ENCODE measurements around the gene HNRNPUL1. TPM values are rescaled to one million over a fixed set of nuclear protein-coding genes. Genes with fewer than 3 reads are reported as not detected.

HNRNPUL1 gene
- total RNA-seq, 1 experiment from 2014 or later = 266 TPM

GRCh38 chr19:41354343-41354953 is 90.3 kb downstream of the HNRNPUL1 start:
- ChIA-PET POLR2A (ENCODE audit: unreplicated experiment) (no interaction called here), CTCF (no interaction called here)
- H2AFZ ChIP-seq = peak overlapping the region; percentile 74; the same call in 1 of the 2 replicates
- TF ChIP-seq CTCF (conservative IDR thresholded peaks at IDR 0.05) = peak; percentile 10; the same call in 1 of the 2 replicates
- TF ChIP-seq EZH2 (IDR thresholded peaks at IDR 0.05; ENCODE audit: low read depth) = no peak
- H3K4me2 ChIP-seq = peak overlapping the region; percentile 98
- peaks cover 15% of the 10 kb centered on the region for H3K4me1 ChIP-seq (replicated peaks; ENCODE audit: insufficient read depth)
- BruUV-seq (replicated peaks) = TSS peak; percentile 22
- intact Hi-C loops (cut with micrococcal nuclease; ENCODE audit: unreplicated experiment) = loop anchor here (5.0 to 10.0 kb wide), 2 partner anchors 80 to 692 kb away; partner anchors contain the start of gene DMAC2
- peaks cover 15% of the 10 kb centered on the region; the same call in 1 of the 2 replicates for H3F3A ChIP-seq (ENCODE audit: insufficient read depth, low read depth)
- DNase-seq = no peak
- H4K20me1 ChIP-seq (ENCODE audit: insufficient read depth) = no peaks in the 10 kb centered on the region
- no peaks in the 10 kb centered on the region; the same call in 1 of the 2 replicates for H3K79me2 ChIP-seq (ENCODE audit: low read depth)
- H3K27ac ChIP-seq = no peak overlapping the region
- no peaks in the 10 kb centered on the region for H3K36me3 ChIP-seq (ENCODE audit: low read depth)
- H3K4me3 ChIP-seq = peak overlapping the region; percentile 80
- no peaks in the 10 kb centered on the region for H3K9me3 ChIP-seq (ENCODE audit: insufficient read depth, low read depth)
- no peaks in the 10 kb centered on the region for H3K9me2 ChIP-seq (ENCODE audit: insufficient read depth)
- H3K27me3 ChIP-seq (ENCODE audit: insufficient read depth, low read depth) = no peaks in the 10 kb centered on the region

- H3K27me3 ChIP-seq (ENCODE audit: insufficient read depth, low read depth) = no peaks in the 10 kb centered on the region
- BruUV-seq (replicated peaks) = no TSS peak
- H3F3A ChIP-seq (ENCODE audit: insufficient read depth, low read depth) = peaks cover 15% of the 10 kb centered on the region; the same call in 1 of the 2 replicates
- no peak overlapping the region for H3K4me2 ChIP-seq
- H3K36me3 ChIP-seq (ENCODE audit: low read depth) = no peaks in the 10 kb centered on the region
- H3K9me3 ChIP-seq (ENCODE audit: insufficient read depth, low read depth) = no peaks in the 10 kb centered on the region
- no peak overlapping the region for H3K4me3 ChIP-seq
- intact Hi-C loops (cut with micrococcal nuclease; ENCODE audit: unreplicated experiment) = loop anchor here (10.0 kb wide), 1 partner anchor 80 kb away; the partner anchor contains the start of gene DMAC2
- DNase-seq = no peak
- no peaks in the 10 kb centered on the region for H4K20me1 ChIP-seq (ENCODE audit: insufficient read depth)
- TF ChIP-seq CTCF (conservative IDR thresholded peaks at IDR 0.05) = no peak
- no peak for TF ChIP-seq EZH2 (IDR thresholded peaks at IDR 0.05; ENCODE audit: low read depth)
- ChIA-PET CTCF (no interaction called here), POLR2A (ENCODE audit: unreplicated experiment) (interaction anchor here (0.7 kb wide), 1 partner anchor 131 kb away, joined by 5 read pairs; no protein-coding TSS in a partner anchor)
- no peak overlapping the region for H3K27ac ChIP-seq
- no peaks in the 10 kb centered on the region; the same call in 1 of the 2 replicates for H3K79me2 ChIP-seq (ENCODE audit: low read depth)
- H2AFZ ChIP-seq = no peak overlapping the region
- H3K4me1 ChIP-seq (replicated peaks; ENCODE audit: insufficient read depth) = peaks cover 15% of the 10 kb centered on the region
- no peaks in the 10 kb centered on the region for H3K9me2 ChIP-seq (ENCODE audit: insufficient read depth)
Measured at GRCh38 chr19:41355035-41355434, 90.9 kb downstream of the HNRNPUL1 start.

- BruUV-seq (replicated peaks) = no TSS peak
- H2AFZ ChIP-seq = no peak overlapping the region
- H3K27me3 ChIP-seq (ENCODE audit: insufficient read depth, low read depth) = no peaks in the 10 kb centered on the region
- H3K4me3 ChIP-seq = no peak overlapping the region
- H3K9me3 ChIP-seq (ENCODE audit: insufficient read depth, low read depth) = no peaks in the 10 kb centered on the region
- intact Hi-C loops (cut with micrococcal nuclease; ENCODE audit: unreplicated experiment) = loop anchor here (10.0 kb wide), 1 partner anchor 79 kb away; the partner anchor contains the start of gene DMAC2
- no peak overlapping the region for H3K27ac ChIP-seq
- H3F3A ChIP-seq (ENCODE audit: insufficient read depth, low read depth) = peaks cover 11% of the 10 kb centered on the region; the same call in 1 of the 2 replicates
- H3K79me2 ChIP-seq (ENCODE audit: low read depth) = no peaks in the 10 kb centered on the region; the same call in 1 of the 2 replicates
- CTCF ChIA-PET = interaction anchor here (0.5 kb wide), 1 partner anchor 93 kb away, joined by 6 read pairs; no protein-coding TSS in a partner anchor
- no peaks in the 10 kb centered on the region for H3K9me2 ChIP-seq (ENCODE audit: insufficient read depth)
- H3K4me1 ChIP-seq (replicated peaks; ENCODE audit: insufficient read depth) = peaks cover 13% of the 10 kb centered on the region
- H4K20me1 ChIP-seq (ENCODE audit: insufficient read depth) = no peaks in the 10 kb centered on the region
- no peak overlapping the region for H3K4me2 ChIP-seq
- DNase-seq = no peak
- POLR2A ChIA-PET (ENCODE audit: unreplicated experiment) = interaction anchor here (0.7 kb wide), 1 partner anchor 131 kb away, joined by 5 read pairs; no protein-coding TSS in a partner anchor
- no peaks in the 10 kb centered on the region for H3K36me3 ChIP-seq (ENCODE audit: low read depth)
- TF ChIP-seq CTCF (conservative IDR thresholded peaks at IDR 0.05) = no peak
- TF ChIP-seq EZH2 (IDR thresholded peaks at IDR 0.05; ENCODE audit: low read depth) = no peak
Measured at GRCh38 chr19:41355802-41356201, 91.6 kb downstream of the HNRNPUL1 start.
